Smooth muscle cell (in vitro differentiated cells): Measurements from ENCODE around the gene TRIM15. TPM values are rescaled to one million over a fixed set of nuclear protein-coding genes. Genes with fewer than 3 reads are reported as not detected.
"Not testable (repeated sequence)": the region's sequence is repeated elsewhere in the genome, so short reads cannot be mapped to it uniquely, and the experiment has no call there.

Experiments used
- DNase-seq: peaks from one replicate; lab custom pipeline; 2025; ENCODE audit not compliant: unreplicated experiment; lab: John Stamatoyannopoulos, UW
- H2AFZ ChIP-seq: fragments of 200-600 bp; sonication (generic); 2 replicates; pipeline ENCODE4 v1.6.0; 2016; ENCODE audit warnings: antibody characterized with exemption, low read depth, mild to moderate bottlenecking
- H3F3A ChIP-seq: fragments of 200-600 bp; sonication (generic); 2 replicates; pipeline ENCODE4 v1.6.0; 2017; ENCODE audit warnings: antibody characterized with exemption, low read depth
- H3K27ac ChIP-seq: fragments of 200-600 bp; sonication (generic); 2 replicates; pipeline ENCODE4 v1.5.1; 2016; ENCODE audit warnings: low read depth, mild to moderate bottlenecking
- H3K27me3 ChIP-seq: fragments of 200-600 bp; sonication (generic); 2 replicates; pipeline ENCODE4 v1.6.1; 2016; ENCODE audit warnings: low read depth, mild to moderate bottlenecking
- H3K36me3 ChIP-seq: fragments of 200-600 bp; sonication (generic); 2 replicates; pipeline ENCODE4 v1.5.1; 2016; ENCODE audit warnings: low read depth
- H3K4me1 ChIP-seq: fragments of 200-600 bp; sonication (generic); 2 replicates; pipeline ENCODE4 v1.5.1; 2016; ENCODE audit warnings: low read depth
- H3K4me2 ChIP-seq: fragments of 200-600 bp; sonication (generic); 2 replicates; pipeline ENCODE4 v1.6.0; 2016; ENCODE audit warnings: mild to moderate bottlenecking
- H3K4me3 ChIP-seq: fragments of 200-600 bp; sonication (generic); 2 replicates; pipeline ENCODE4 v1.5.1; 2016; ENCODE audit warnings: mild to moderate bottlenecking
- H3K79me2 ChIP-seq: fragments of 200-600 bp; sonication (generic); 2 replicates; pipeline ENCODE4 v1.6.0; 2016; ENCODE audit warnings: low read depth, mild to moderate bottlenecking
- H3K9ac ChIP-seq: fragments of 200-600 bp; sonication (generic); 2 replicates; pipeline ENCODE4 v1.6.0; 2016; ENCODE audit warnings: low read depth
- H3K9me3 ChIP-seq: fragments of 200-600 bp; sonication (generic); replicated peaks from 2 replicates; pipeline ENCODE4 v1.5.1; 2016; ENCODE audit warnings: low read depth
- H4K20me1 ChIP-seq: fragments of 200-600 bp; sonication (generic); 2 replicates; pipeline ENCODE4 v1.6.0; 2016; ENCODE audit warnings: low read depth
- WGBS: methylation state at CpG from one replicate; pipeline ENCODE4 v1.1.7; 2016; ENCODE audit warnings: low lambda C conversion rate; 5-methylcytosine and 5-hydroxymethylcytosine counted together
- polyA plus RNA-seq: library from polyadenylated mRNA; unstranded; fragments of >200 nt; fragmentation: Nextera tagmentation; extraction: Ambion mirVana; gene quantifications from 2 replicates; pipeline ENCODE4 v1.2.1, GENCODE V29; 2016
- total RNA-seq: library from RNA; depleted of rRNA; stranded (reverse); fragments of >200 nt; gene quantifications from 2 replicates; pipeline ENCODE4 v1.2.3, GENCODE V29; 2014
- TF ChIP-seq, protein P1 (sequence below): fragments of 200-600 bp; sonication (generic); IDR thresholded peaks from 2 replicates; pipeline ENCODE4 v1.5.1; 2017; ENCODE audit warnings: borderline replicate concordance, mild to moderate bottlenecking, antibody characterized with exemption; ENCODE audit not compliant: insufficient read depth, poor library complexity, severe bottlenecking

TRIM15 gene
- not detected in 2 replicates for total RNA-seq
- polyA plus RNA-seq = not detected in 2 replicates

DNA sequence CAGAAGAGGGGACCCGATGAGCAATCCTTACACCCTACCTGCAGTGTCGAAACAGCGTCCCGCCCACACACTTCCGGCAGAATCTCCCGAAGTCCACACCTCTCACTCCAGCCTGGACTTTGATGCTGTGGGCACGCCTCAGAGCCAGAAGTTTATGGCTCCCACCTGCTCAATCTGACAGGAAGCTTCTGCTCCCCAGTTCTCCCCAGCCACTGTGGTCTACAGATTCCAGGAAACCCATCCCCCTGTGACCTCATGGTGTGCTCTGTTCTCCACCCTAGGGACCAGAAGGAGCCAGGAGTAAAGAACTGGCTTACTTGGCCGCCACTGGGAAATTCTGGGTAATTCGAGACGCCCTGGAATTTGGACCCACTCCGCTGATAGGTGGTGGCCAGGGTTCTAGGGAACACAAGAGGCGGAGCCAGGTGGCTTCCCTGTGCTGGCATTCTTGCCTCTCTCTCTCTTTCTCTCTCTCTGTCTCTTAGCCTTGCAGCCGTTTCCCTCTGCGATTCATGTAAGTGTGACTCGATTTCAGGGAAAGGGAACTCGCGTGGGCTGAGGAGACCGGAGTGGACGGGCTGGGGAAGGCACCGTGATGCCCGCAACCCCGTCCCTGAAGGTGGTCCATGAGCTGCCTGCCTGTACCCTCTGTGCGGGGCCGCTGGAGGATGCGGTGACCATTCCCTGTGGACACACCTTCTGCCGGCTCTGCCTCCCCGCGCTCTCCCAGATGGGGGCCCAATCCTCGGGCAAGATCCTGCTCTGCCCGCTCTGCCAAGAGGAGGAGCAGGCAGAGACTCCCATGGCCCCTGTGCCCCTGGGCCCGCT, at the start of gene TRIM15:
TRIM15 (plus strand) TSS at position 457 of the 828 bp plus-strand sequence; CDS start at position 596, 139 bp downstream.
- H3K9ac ChIP-seq = no peak within 1 kb of the TSS
- TF ChIP-seq, protein P1, sequence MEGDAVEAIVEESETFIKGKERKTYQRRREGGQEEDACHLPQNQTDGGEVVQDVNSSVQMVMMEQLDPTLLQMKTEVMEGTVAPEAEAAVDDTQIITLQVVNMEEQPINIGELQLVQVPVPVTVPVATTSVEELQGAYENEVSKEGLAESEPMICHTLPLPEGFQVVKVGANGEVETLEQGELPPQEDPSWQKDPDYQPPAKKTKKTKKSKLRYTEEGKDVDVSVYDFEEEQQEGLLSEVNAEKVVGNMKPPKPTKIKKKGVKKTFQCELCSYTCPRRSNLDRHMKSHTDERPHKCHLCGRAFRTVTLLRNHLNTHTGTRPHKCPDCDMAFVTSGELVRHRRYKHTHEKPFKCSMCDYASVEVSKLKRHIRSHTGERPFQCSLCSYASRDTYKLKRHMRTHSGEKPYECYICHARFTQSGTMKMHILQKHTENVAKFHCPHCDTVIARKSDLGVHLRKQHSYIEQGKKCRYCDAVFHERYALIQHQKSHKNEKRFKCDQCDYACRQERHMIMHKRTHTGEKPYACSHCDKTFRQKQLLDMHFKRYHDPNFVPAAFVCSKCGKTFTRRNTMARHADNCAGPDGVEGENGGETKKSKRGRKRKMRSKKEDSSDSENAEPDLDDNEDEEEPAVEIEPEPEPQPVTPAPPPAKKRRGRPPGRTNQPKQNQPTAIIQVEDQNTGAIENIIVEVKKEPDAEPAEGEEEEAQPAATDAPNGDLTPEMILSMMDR = no peak
- H4K20me1 ChIP-seq = no peaks in the 10 kb centered on the region
- no peak within 1 kb of the TSS for H2AFZ ChIP-seq
- 84% methylated on average over 31 of the region's 31 CpGs for WGBS
- no peak within 1 kb of the TSS for H3K4me2 ChIP-seq
- H3K27ac ChIP-seq = no peak within 1 kb of the TSS
- no peaks in the 10 kb centered on the region for H3F3A ChIP-seq
- no peaks in the 10 kb centered on the region for H3K36me3 ChIP-seq
- H3K27me3 ChIP-seq = peaks cover 39% of the 10 kb centered on the region
- H3K9me3 ChIP-seq = no peaks in the 10 kb centered on the region
- H3K4me1 ChIP-seq = no peaks in the 10 kb centered on the region
- no peak within 1 kb of the TSS for H3K4me3 ChIP-seq
- DNase-seq = no peak
- H3K79me2 ChIP-seq = no peaks in the 10 kb centered on the region

DNA sequence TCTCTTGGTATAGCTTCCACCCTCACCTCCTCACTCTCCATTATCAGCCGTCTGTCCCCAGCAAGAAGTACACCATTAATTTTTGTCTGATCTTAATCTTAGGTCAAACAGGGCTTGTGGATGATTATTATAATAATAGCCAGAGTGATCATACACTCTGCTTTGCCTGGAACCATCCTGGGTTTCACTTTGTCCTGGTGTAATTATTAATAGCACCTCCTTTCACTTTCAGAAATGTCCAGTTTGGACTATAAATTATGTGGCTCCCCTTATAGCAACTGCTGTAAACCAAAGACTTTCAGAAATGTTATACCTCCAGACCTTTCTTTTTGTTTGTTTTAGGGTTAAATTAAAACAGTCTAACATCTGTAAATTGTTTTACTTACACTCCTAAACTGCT, 49.5 kb upstream of the TRIM15 start:
- H3K9ac ChIP-seq = no peak overlapping the region
- H3K27ac ChIP-seq = no peak overlapping the region
- H4K20me1 ChIP-seq = no peaks in the 10 kb centered on the region
- no peak overlapping the region for H3K4me2 ChIP-seq
- H3K27me3 ChIP-seq = peaks cover 74% of the 10 kb centered on the region
- H3K4me1 ChIP-seq = no peaks in the 10 kb centered on the region
- no peaks in the 10 kb centered on the region for H3F3A ChIP-seq
- no peak overlapping the region for H2AFZ ChIP-seq
- TF ChIP-seq, protein P1 = no peak
- H3K79me2 ChIP-seq = no peaks in the 10 kb centered on the region
- no peak overlapping the region for H3K4me3 ChIP-seq
- no peak for DNase-seq
- no peaks in the 10 kb centered on the region for H3K36me3 ChIP-seq
- H3K9me3 ChIP-seq = no peaks in the 10 kb centered on the region
- WGBS = 90% methylated on average over 1 of the region's 1 CpG

DNA sequence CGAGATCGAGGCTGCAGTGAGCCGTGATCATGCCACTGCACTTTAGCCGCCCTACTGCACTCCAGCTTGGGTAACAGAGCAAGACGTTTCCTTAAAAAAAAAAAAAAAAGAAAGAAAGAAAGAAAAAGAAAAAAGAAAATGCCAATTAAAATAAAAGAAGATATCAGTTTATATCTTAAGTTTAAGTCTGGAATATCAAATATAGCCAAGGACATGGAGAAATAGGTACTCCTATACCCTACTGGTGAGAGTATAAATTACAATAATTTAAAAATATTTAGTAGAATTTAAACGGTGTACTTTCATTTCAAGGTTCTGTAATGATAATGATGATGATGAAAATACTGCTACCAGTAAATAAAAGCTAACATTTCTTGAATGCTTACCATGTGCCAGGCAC, 46.6 kb upstream of the TRIM15 start:
- Histone ChIP-seq H3K4me3 (no peak overlapping the region), H3K36me3 (no peaks in the 10 kb centered on the region), H3K79me2 (no peaks in the 10 kb centered on the region), H3K4me1 (no peaks in the 10 kb centered on the region), H3F3A (peaks cover 3% of the 10 kb centered on the region), H2AFZ (no peak overlapping the region), H3K27me3 (peaks cover 51% of the 10 kb centered on the region), H4K20me1 (no peaks in the 10 kb centered on the region), H3K9ac (no peak overlapping the region), H3K9me3 (no peaks in the 10 kb centered on the region), H3K27ac (no peak overlapping the region), H3K4me2 (no peak overlapping the region)
- TF ChIP-seq, protein P1 = peak; percentile 19
- DNase-seq = no peak
- 87% methylated on average over 6 of the region's 6 CpGs for WGBS

DNA sequence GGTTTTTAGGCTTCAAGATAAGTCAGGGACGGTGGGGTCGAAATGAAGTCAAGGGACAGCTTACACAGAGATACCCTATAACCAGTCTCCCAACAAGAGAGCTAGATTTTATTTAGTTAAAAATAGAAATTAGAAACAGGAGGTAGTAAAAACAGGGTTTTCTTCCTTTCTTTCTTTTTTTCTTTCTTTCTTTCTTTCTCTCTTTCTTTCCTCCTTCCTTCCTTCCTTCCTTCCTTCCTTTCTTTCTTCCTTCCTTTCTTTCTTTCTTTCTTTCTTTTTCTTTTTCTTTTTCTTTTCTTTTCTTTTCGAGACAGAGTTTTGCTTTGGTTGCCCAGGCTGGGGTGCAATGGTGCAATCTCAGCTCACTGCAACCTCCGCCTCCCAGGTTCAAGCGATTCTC, 44.7 kb upstream of the TRIM15 start:
- H3K9ac ChIP-seq, H2AFZ ChIP-seq, H3K4me1 ChIP-seq, H3K9me3 ChIP-seq, H4K20me1 ChIP-seq, H3K27ac ChIP-seq, H3K36me3 ChIP-seq, H3K4me2 ChIP-seq, H3K79me2 ChIP-seq, H3F3A ChIP-seq, H3K4me3 ChIP-seq, DNase-seq: not testable (repeated sequence)
- H3K27me3 ChIP-seq = peaks cover 48% of the 10 kb centered on the region
- 91% methylated on average over 5 of the region's 5 CpGs for WGBS
